OCI-LY1 (cell line): ENCODE data around the gene CCDC142.
"Not testable (repeated sequence)": the region's sequence is repeated elsewhere in the genome, so short reads cannot be mapped to it uniquely, and the experiment has no call there.

Source experiments
- H2AFZ ChIP-seq: fragments of 200-600 bp; sonication (generic), shearing (Covaris generic); 2 replicates; pipeline ENCODE4 v1.6.0; 2014; ENCODE audit warnings: antibody characterized with exemption, mild to moderate bottlenecking, low read length
- H3F3A ChIP-seq: fragments of 200-600 bp; sonication (generic), shearing (Covaris generic); 2 replicates; pipeline ENCODE4 v1.6.0; 2014; ENCODE audit warnings: mild to moderate bottlenecking, antibody characterized with exemption, low read length, moderate library complexity; ENCODE audit not compliant: insufficient read depth
- H3K27ac ChIP-seq: fragments of 200-600 bp; sonication (generic); 2 replicates; pipeline ENCODE4 v1.5.1; 2014; ENCODE audit warnings: low read length, mixed run types, mild to moderate bottlenecking, low read depth; ENCODE audit not compliant: poor library complexity, severe bottlenecking
- H3K27me3 ChIP-seq: fragments of 200-600 bp; sonication (generic); 2 replicates; pipeline ENCODE4 v1.6.0; 2014; ENCODE audit warnings: antibody characterized with exemption, mild to moderate bottlenecking, low read length, moderate library complexity; ENCODE audit not compliant: insufficient read depth
- H3K36me3 ChIP-seq: fragments of 200-600 bp; sonication (generic); 2 replicates; pipeline ENCODE4 v1.6.1; 2014; ENCODE audit warnings: mild to moderate bottlenecking, antibody characterized with exemption, low read length, moderate library complexity, mixed read lengths; ENCODE audit not compliant: insufficient read depth
- H3K4me1 ChIP-seq: fragments of 200-600 bp; sonication (generic); 2 replicates; pipeline ENCODE4 v1.5.1; 2014; ENCODE audit warnings: mild to moderate bottlenecking, low read length, moderate library complexity; ENCODE audit not compliant: insufficient read depth, severe bottlenecking
- H3K4me2 ChIP-seq: fragments of 200-600 bp; sonication (generic), shearing (Covaris generic); 2 replicates; pipeline ENCODE4 v1.6.1; 2014; ENCODE audit warnings: low read length
- H3K4me3 ChIP-seq: fragments of 200-600 bp; sonication (generic); 2 replicates; pipeline ENCODE4 v1.5.1; 2014; ENCODE audit warnings: low read length, low read depth, mild to moderate bottlenecking, mixed read lengths; ENCODE audit not compliant: poor library complexity, severe bottlenecking
- H3K79me2 ChIP-seq: fragments of 200-600 bp; shearing (Covaris generic); 2 replicates; pipeline ENCODE4 v1.6.1; 2016; ENCODE audit warnings: mixed run types, low read length, mixed read lengths; ENCODE audit not compliant: insufficient read depth
- H3K9ac ChIP-seq: fragments of 200-600 bp; sonication (generic), shearing (Covaris generic); 2 replicates; pipeline ENCODE4 v1.6.1; 2014; ENCODE audit warnings: mild to moderate bottlenecking, low read length, mixed read lengths
- H3K9me2 ChIP-seq: fragments of 200-600 bp; sonication (generic), shearing (Covaris generic); 2 replicates; pipeline ENCODE4 v1.6.1; 2014; ENCODE audit warnings: low read depth, mild to moderate bottlenecking, low read length, mixed read lengths
- H3K9me3 ChIP-seq: fragments of 200-600 bp; shearing (Covaris generic); 2 replicates; pipeline ENCODE4 v1.6.1; 2014; ENCODE audit warnings: low read length, mixed read lengths
- H4K20me1 ChIP-seq: fragments of 200-600 bp; sonication (generic), shearing (Covaris generic); 2 replicates; pipeline ENCODE4 v1.6.0; 2016; ENCODE audit warnings: mild to moderate bottlenecking, low read length; ENCODE audit not compliant: insufficient read depth
- CTCF ChIP-seq: fragments of 200-600 bp; sonication (generic), shearing (Covaris generic); IDR thresholded peaks from 2 replicates; pipeline ENCODE4 v1.5.1; 2017; ENCODE audit warnings: mild to moderate bottlenecking, antibody characterized with exemption, low read length, moderate library complexity, mixed read lengths
- EZH2 ChIP-seq: fragments of 200-600 bp; sonication (generic), shearing (Covaris generic); IDR thresholded peaks from 2 replicates; pipeline ENCODE4 v1.8.0; 2017; ENCODE audit warnings: borderline replicate concordance, mixed run types, mild to moderate bottlenecking, antibody characterized with exemption, low read length, moderate library complexity, mixed read lengths

The CCDC142 gene

GRCh38 chr2:74461187-74462053, 21.4 kb downstream of the CCDC142 start:
- Histone ChIP-seq H3K9me2 (no peaks in the 10 kb centered on the region), H3K9me3 (no peaks in the 10 kb centered on the region), H3K27ac (no peak overlapping the region), H3K4me3 (no peak overlapping the region), H4K20me1 (no peaks in the 10 kb centered on the region), H3F3A (no peaks in the 10 kb centered on the region), H3K27me3 (no peaks in the 10 kb centered on the region), H3K79me2 (peaks cover 4% of the 10 kb centered on the region; the same call in 1 of the 2 replicates), H2AFZ (no peak overlapping the region), H3K4me2 (no peak overlapping the region), H3K36me3 (peaks cover 28% of the 10 kb centered on the region; the same call in 1 of the 2 replicates), H3K4me1 (peaks cover 38% of the 10 kb centered on the region), H3K9ac (no peak overlapping the region)
- TF ChIP-seq CTCF: peak; percentile 54; the same call in 1 of the 2 replicates
- no peak for TF ChIP-seq EZH2

- H3K27me3 ChIP-seq, H3K9me3 ChIP-seq, H3K4me2 ChIP-seq, H3K9ac ChIP-seq, H3K79me2 ChIP-seq, H2AFZ ChIP-seq, H3K9me2 ChIP-seq, H3K4me3 ChIP-seq, H3F3A ChIP-seq, H3K27ac ChIP-seq, H4K20me1 ChIP-seq: not testable (repeated sequence)
- Histone ChIP-seq H3K4me1 (peaks cover 44% of the 10 kb centered on the region), H3K36me3 (peaks cover 28% of the 10 kb centered on the region; the same call in 1 of the 2 replicates)
These were observed 22.6 kb downstream of the CCDC142 start for GRCh38 chr2:74460187-74460586.

GRCh38 chr2:74459503-74460118, 23.2 kb downstream of the CCDC142 start:
- H2AFZ ChIP-seq, H4K20me1 ChIP-seq, H3K79me2 ChIP-seq, H3K9me3 ChIP-seq, H3K9me2 ChIP-seq, H3K27ac ChIP-seq, H3K27me3 ChIP-seq, H3F3A ChIP-seq: not testable (repeated sequence)
- Histone ChIP-seq H3K9ac (peak overlapping the region; percentile 97; the same call in 1 of the 2 replicates), H3K4me1 (peaks cover 43% of the 10 kb centered on the region), H3K4me3 (peak overlapping the region; percentile 80), H3K4me2 (peak overlapping the region; percentile 99), H3K36me3 (peaks cover 28% of the 10 kb centered on the region; the same call in 1 of the 2 replicates)

GRCh38 chr2:74458938-74459363, 23.8 kb downstream of the CCDC142 start:
- H3K27ac ChIP-seq: peak overlapping the region; percentile 43
- H4K20me1 ChIP-seq: no peaks in the 10 kb centered on the region
- no peaks in the 10 kb centered on the region for H3K9me3 ChIP-seq
- H3K4me2 ChIP-seq: peak overlapping the region; percentile 99
- peak overlapping the region; percentile 97 for H3K9ac ChIP-seq
- H3K9me2 ChIP-seq: no peaks in the 10 kb centered on the region
- TF ChIP-seq CTCF (no peak), EZH2 (no peak)
- peaks cover 43% of the 10 kb centered on the region for H3K4me1 ChIP-seq
- no peaks in the 10 kb centered on the region for H3F3A ChIP-seq
- H2AFZ ChIP-seq: no peak overlapping the region
- H3K36me3 ChIP-seq: peaks cover 28% of the 10 kb centered on the region; the same call in 1 of the 2 replicates
- H3K4me3 ChIP-seq: peak overlapping the region; percentile 80
- no peaks in the 10 kb centered on the region for H3K27me3 ChIP-seq
- no peaks in the 10 kb centered on the region for H3K79me2 ChIP-seq
